T-helper 1 cell (primary cell): ENCODE results near the gene CTNNA1.
"Not testable (repeated sequence)": the region's sequence is repeated elsewhere in the genome, so short reads cannot be mapped to it uniquely, and the experiment has no call there.

Experiments
- DNase-seq, 5 donors: peaks; one replicate each; pipeline ENCODE4 v3.0.0-alpha.2; 2012 to 2020

CTNNA1 gene

DNA sequence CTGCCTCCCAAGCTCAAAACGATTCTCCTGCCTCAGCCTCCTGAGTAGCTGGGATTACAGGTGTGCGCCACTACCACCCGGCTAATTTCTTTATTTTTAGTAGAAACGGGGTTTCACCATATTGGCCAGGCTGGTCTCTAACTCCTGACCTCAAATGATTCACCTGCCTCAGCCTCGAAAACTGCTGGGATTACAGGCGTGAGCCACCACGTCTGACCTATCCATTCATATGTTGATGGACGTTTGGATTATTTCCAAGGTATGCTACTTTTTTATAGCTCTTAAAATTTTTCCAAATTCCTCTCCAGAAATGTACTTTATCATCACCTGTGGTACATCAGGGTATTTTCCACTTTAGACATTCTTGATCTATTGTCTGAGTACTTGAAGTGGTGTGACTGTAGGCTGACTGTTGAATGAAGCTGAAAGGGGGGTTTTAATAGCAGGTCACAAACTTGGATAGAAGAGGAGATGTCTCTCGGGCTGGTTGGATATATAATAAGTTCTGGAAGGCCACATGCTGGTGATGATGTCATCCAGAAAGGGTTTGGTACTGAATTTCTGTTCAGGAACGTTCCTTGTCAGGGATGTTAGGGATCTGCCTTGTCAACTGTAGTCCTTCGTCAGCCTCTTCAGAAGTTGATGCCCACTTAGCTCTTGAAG lies 7.4 kb downstream of the CTNNA1 start:
- no peak for DNase-seq

- DNase-seq, result not testable (repeated sequence)
These were observed 7.9 kb downstream of the CTNNA1 start for GRCh38 chr5:138761115-138761514.

DNA sequence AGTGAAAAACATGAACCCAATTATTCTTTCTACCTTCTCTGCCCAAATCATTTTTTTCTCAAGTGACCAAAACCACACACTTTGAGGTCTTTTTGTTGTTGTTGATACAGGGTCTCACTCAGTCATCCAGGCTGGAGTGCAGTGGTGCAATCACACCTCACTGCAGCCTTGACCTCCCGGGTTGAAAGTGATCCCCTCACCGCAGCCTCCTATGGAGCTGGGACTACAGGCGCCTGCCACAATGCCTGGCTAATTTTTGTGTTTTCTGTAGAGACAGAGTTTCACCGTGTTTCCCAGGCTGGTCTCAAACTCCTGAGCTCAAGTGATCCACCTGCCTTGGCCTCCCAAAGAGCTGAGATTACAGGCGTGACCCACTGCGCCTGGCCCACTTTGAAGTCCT lies 8.4 kb downstream of the CTNNA1 start:
- not testable (repeated sequence) for DNase-seq

DNA sequence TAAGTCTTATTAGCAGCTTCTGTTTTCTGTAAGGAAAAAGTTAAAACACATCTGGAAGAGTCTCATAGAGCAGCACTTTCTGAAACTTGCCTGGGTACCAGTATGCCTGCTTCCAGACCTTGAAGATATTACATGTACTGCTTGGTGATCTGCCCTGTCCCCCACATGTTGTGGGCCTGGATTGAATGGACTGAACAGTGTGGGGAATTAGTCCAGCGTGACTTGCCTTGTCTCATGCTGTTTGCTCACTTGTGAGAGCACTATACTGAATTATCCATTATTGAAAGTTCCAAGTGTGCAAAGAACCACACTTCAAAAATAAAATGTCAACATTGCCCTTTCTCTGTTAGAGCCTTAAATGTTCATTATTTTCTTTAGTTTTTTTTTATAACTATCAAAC lies 8.9 kb downstream of the CTNNA1 start:
- DNase-seq, result no peak

DNA sequence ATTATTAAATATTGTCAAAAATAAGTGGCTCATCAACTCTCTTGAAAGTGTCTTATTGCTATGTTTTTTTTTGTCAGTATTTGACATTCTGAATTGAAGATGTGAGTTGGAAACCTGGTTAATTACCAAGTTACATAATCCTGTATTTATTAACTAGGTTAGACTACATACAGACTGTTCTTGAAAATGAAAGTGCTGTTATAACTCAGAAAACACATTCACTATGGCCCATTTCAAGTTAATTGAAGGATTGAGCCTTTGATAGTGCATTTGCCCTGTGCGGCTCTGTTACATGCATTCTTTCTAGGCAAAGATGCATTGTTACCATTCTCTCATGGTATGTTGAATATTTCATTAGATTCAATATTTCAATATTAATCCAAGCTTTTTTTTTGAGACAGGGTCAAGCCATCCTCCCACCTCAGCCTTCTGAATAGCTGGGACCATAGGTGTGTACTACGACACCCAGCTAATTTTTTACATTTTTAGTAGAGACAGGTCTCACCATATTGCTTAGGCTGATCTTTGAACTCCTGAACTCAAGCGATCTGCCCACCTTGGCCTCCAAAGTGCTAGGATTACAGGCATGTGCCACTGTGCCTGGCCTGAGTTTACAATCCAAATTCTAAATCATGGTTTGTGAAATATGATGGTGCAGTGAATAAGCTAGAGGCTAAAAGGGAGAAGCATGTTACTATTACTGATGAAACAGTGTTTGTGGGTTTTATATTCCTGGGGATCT lies 10.0 kb downstream of the CTNNA1 start:
- no peak for DNase-seq

DNA sequence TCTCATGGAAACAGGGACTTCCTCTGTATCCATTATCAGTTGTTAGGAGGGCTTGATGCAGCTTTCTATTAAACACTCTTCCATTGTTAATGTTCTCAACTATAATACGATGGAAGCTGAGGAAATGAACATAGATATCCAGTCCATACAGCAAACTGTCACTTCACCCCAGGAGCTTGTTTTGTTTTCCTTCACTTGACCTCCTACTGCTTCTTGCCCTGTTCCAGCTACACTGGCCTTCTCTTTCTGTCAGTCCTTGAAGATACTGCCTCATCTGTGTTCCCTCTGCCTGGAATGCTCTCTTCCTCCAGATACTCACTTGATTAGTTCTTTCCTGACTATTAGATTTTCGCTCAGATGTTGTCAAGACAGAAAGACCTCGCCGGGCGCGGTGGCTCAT lies 17.1 kb downstream of the CTNNA1 start:
- no peak for DNase-seq

- no peak for DNase-seq
These were observed 17.8 kb downstream of the CTNNA1 start for GRCh38 chr5:138770977-138771376.

DNA sequence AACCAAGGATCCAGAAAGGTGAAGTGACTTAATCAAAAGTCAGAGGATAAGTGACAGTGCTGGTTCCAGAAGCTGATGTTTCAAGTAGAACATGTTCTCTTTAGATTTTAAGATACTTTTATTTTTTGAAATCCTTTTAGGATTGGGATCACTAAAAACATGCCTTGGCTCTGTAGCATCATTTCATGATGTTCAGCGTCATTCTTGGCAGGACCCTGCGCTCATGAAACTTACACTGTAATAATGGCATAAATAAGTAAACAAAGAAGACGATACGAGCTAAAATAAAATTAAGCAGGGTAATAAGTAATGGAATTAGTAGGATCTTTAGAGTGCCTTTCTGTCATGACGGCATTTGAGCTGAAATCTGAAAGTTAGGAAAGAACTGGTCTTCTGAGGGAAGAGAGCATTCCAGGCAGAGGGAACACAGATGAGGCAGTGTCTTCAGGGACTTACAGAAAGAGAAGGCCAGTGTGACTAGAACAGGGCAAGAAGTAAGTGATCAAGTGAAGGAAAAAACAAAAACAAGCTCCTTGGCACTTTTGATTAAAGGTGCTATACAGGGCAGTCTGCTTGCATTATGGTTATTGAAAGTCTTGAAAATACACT lies 19.9 kb downstream of the CTNNA1 start:
- DNase-seq, result no peak

DNA sequence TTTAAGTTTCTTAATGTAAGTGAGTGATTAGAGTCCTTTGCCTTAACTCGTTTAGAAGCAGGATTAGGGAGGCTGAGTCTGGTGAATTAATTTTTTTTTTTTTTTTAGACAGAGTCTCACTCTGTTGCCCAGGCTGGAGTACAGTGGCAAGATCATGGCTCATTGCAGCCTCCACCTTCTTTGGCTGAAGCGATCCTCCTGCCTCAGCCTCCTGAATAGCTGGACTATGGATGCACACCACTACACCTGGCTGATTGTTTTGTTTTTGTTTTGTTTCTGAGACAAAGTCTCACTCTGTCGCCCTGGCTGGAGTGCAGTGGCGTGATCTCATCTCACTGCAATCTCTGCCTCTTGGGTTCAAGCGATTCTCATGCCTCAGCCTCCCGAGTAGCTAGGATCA lies 20.4 kb downstream of the CTNNA1 start:
- not testable (repeated sequence) for DNase-seq

- DNase-seq, result no peak
These were observed 21.8 kb downstream of the CTNNA1 start for GRCh38 chr5:138775034-138775433.

DNA sequence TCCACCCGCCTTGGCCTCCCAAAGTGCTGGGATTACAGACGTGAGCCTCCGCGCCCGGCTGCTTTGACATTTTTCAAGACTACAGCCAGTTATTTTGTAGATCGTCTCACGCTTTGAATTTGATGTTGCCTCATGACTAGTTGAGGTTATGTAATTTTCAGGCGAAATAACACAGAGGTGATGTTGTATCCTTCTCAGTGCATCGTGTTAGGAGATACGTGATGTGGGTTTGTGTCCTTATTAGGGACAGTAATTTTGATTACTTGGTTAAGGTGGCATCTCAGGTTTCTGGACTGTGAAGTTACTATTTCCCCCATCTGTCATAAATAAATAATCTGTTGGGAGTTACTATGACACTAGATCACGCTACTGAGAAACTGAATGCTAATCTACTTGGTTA lies 25.0 kb downstream of the CTNNA1 start:
- DNase-seq, result no peak

DNA sequence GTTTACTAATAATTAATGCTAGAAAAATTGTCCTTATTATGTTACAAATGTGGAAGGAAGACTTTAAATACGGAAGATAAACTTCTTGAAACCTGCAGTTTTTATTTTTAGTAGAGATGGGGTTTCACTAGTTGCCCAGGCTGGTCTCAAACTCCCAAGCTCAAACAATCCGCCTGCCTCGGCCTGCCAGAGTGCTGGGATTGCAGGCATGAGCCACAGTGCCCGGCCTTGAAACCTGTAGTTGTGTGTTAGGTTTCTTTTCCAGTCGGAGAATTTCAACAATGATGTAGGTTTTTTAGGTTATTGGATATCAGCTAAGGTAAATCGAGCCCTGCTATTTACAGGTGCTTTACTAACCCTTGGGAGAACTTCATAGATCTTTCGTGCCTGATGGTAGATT lies 30.8 kb downstream of the CTNNA1 start:
- DNase-seq, result no peak

DNA sequence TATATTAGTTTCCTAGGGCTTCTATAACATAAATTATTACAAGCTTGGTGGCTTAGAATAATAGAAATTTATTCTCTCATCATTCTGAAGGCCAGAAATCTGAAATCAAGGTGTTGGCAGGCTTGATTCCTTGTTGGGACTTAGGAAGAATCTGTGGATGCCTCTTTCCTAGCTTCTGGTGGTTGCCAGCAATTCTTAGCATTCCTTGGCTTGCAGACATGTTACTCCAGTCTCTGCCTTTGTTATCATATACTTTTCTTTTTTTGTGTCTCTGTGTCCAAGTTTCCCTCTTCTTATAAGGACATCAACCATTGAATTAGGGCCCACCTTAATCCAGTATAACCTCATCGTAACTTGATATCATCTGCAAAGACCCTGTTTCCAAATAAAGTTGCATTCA lies 31.4 kb downstream of the CTNNA1 start:
- no peak for DNase-seq

- DNase-seq, result peak in 1 of 5 donors; percentile 30
These were observed 36.6 kb downstream of the CTNNA1 start for GRCh38 chr5:138789771-138790242.

DNA sequence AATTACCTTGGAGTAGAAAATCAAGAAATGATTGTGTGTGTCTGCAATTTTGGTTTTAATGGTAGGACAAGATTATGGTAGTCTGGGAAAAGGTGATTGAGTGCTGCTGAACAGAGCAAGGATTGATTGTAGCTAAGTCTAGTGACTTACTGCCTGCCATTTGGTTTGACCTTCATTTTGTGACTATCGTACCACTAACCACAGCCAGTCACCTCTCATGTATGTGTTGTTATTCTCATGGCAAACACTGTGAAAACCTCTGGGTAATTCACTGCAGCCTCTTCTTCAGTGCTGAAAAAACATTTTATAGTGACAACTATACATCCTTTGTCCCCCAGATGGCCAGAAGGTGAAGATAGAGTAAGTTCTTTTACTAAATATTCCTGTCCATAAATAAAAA lies 37.5 kb downstream of the CTNNA1 start:
- DNase-seq, result no peak

DNA sequence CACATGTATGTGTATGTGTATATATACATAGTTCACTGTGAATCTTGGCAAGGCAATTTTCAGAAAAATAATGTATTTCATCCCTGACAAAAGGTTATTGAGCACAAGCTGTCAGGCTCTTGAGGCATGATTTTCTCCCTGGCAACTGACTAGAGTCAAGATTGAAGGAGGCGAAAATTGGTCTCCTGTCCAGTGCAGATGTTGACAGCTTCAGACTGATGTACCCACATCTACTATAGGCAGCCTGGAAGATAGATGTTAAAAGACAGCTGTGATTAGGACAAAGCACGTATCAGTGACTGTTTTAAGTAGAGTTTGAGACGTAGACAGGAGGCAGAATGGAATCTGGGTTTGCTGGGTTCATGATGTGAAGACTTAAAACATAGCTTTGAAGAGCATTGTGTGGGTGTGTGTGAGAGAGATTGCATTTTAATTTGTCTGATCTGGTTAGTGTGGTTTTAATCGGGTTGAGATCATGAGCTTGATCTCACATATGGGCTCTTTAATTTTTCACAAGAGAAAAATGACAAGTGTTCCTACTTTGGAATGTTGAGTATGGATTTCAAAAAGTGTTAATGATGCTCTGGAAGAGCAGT lies 39.1 kb downstream of the CTNNA1 start:
- DNase-seq, result no peak

DNA sequence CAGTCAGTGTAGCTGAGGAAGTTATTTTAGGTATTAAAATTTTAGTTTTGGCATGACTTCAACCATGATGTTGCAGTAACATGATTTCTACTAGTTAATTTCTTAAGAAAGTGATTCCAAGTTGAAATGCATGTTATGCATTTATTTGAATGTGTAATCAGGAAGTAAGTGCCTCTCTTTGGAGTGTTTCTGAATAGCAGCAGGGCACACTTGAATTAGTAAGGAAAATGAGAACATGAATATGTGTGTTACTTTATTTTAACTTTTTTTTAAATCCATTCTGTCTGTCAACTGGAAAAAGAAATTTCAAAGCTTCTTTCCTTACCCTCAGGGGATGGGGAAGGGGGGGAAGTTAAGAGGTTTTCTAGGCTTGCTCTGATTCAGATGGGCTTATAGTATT lies 40.4 kb downstream of the CTNNA1 start:
- no peak for DNase-seq

DNA sequence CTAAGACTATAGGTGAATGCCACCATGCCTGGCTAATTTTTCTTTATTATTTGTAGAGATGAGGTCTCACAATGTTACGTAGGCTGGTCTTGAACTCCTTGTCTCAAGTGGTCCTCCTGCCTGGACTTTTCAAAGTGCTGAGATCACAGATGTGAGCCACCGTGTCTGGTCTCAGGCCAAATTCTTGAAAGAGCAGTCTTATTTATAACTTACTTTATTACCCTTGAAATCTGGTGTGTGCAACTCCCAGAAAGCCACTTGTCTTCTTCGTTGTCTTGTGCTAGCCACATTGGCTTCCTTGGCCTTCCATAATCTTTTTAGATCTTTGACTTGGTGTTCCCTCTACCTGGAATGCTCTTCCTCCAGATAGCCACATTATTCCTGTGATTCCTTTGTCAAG lies 50.1 kb downstream of the CTNNA1 start:
- DNase-seq, result no peak

- DNase-seq, result no peak
These were observed 50.7 kb downstream of the CTNNA1 start for GRCh38 chr5:138803935-138804334.

DNA sequence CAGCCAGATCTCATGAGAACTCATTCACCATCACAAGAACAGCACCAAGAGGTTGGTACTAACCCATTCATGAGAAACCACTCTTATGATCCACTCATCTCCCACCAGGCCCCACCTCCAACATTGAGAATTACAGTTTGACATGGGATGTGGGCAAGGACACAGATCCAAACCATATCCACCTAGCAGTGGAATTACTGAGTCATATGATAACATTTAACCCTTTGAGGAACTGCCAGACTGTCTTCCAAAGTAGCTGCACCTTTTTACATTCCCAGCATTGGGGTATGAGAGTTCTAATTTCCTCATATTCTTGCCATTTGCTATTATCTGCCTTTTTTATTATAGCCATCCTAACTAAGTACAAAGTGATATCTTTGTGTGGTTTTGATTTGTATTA lies 51.9 kb downstream of the CTNNA1 start:
- DNase-seq, result no peak

DNA sequence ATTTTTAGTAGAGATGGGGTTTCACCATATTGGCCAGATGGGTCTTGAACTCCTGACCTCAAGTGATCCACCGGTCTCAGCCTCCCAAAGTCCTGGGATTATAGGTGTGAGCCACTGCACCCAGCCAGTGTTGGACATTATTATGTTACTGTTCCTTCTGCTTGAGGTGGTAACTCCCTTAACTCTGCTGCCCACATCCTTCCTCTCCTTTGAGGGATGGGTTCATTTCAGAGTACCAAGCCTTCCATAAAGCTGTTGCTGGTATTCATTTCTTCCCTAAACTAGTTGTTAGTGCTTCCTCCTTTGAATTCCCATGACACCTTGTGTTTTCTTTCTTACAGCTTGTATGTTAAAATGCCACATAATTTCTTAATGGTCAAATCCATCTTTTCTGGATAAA lies 54.0 kb downstream of the CTNNA1 start:
- DNase-seq, result no peak

DNA sequence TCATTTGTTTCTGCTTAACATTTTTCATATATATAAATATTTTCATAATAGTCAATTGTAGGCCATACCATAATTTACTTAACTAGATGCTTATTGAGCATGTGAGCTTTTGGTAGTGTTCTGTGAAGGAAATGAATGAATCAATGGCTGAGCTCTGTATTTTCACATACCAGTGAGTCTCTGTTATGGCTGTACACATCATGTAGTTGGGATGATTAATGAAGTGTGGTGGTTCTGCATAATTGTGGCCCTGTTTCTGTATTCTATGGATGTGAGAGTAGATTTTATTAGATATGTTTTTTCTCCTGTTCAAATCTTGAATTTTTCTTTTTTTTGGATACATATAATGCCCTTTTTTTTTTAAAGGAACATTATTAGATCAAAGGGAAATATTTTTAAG lies 56.2 kb downstream of the CTNNA1 start:
- no peak for DNase-seq

DNA sequence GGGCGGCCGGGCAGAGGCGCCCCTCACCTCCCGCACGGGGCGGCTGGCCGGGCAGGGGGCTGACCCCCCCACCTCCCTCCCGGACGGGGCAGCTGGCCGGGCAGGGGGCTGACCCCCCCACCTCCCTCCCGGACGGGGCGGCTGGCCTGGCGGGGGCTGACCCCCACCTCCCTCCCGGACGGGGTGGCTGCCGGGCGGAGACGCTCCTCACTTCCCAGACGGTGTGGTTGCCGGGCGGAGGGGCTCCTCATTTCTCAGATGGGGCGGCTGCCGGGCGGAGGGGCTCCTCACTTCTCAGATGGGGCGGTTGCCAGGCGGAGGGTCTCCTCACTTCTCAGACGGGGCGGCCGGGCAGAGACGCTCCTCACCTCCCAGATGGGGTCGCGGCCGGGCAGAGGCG lies 57.6 kb downstream of the CTNNA1 start:
- not testable (repeated sequence) for DNase-seq

GRCh38 chr5:138815529-138815928 lies 62.3 kb downstream of the CTNNA1 start:
- DNase-seq, result no peak
